HG03025 (cell line): ENCODE data around the gene UGT3A1.
A peak's percentile ranks its signal among the peaks of the same experiment; 100 is the strongest.

Source experiments
- ATAC-seq: cut with Tn5 transposase; IDR thresholded peaks from one replicate; pipeline ENCODE4 v1.9.1; 2021; ENCODE audit warnings: mild to moderate bottlenecking, moderate library complexity; ENCODE audit not compliant: unreplicated experiment, low FRiP score

Gene UGT3A1

DNA sequence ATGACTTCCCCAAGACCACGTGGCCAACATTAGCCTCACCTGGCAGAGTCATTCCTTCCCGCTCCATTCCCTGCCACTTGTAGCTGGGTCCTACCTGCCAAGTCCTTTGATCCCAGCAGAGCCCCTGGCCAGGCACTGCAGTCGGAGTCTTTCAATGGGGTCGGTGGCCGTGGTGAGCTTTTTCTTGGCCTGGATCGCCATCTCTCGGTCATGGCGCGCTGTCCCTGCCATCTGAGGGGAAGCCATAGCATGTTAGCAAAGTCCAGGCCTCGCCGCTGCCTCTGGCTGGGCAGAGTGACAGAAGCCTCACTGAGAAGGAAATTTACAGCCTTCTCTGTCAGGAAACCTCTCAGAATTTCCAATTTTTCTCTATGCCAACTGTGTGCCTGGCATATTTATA lies 70.3 kb downstream of the UGT3A1 start:
- ATAC-seq = no peak

DNA sequence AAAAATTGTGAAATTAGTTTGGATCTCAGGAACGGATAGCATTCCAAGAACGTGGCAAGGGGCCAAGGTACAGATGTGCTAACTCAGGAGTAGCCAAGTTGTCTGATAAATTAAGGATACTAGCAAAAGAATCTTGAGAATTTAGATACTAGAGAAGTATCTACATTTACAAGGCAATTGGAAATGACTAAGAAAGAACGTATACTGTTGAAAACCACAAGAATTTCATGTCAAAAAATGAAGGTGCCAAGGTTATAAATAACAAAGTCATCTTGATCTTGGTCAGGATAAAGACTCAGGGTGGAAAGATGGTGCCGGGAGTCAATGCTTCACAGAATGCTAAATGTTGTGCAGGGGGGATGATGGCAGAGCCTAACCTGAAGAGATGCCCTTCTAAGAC lies 72.0 kb downstream of the UGT3A1 start:
- ATAC-seq = no peak

DNA sequence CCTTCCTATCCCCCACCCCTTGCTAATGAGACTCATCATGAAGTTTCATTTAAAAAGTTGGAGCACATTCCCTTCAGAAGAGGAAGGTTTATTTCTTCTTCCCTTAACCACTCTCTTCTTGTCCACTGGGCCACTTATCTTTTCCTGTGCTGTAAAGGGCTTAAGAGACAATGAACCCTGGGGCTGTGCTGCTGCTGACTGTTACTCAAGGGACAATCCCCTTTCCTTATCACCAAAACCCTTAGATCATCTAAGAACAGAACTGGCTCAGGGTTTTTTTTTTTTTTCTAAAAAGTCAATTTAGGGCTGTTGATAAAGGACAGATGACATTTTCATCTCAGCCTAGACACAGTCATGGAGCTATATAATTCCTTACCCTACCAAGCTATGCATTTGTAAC lies 82.4 kb downstream of the UGT3A1 start:
- no peak for ATAC-seq

DNA sequence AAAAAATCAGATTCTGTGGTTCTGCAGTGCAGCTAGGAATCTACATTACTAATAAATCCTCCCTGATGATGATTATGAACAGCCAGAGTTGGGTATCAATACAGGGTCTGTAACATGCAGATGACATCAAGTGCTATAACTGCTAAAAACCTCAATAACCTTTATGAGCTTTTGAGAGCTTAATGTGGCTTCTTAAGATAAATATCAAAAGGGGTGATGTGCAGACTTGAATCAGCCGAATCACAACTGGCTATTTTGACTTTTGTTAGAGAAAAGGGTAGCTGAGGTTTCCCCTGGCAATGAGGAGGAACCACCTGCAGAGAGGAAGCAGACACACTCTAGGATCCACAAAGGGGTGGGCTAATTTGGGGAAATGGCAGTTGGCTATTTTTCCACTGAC lies 83.0 kb downstream of the UGT3A1 start:
- ATAC-seq = no peak

DNA sequence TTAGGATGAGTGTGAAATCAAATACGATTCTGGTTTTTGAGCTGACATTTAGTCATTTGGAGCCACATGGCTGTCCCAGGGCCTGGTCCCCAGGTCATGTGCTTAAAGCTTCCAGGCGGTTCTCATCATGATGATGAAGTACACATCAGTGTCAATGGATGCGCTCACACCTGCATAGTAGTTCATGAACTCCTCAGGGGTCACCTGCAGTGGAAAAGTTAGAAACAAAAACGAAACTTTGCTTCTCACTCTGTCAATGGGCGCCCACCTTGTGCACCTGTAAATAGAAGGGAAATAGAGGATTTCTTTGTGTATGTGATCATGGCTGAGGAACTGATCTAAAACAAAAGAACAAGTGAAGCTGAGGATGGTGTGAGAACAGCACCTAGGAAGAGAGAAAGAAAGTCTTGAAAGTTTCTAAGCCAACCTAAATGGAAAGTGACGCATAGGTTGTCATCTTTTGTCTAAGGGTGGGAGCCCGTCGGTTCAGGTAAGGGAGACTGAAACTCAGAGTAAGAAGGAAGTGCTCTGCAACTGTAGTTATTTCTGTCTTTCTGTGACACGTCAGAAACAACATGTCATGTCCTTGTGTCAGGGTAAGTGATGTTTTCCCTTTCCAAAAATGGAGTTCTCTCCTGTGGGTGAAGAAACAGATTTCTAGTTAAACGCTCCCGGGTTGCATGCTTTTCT lies 86.6 kb downstream of the UGT3A1 start:
- peak; percentile 73 for ATAC-seq

DNA sequence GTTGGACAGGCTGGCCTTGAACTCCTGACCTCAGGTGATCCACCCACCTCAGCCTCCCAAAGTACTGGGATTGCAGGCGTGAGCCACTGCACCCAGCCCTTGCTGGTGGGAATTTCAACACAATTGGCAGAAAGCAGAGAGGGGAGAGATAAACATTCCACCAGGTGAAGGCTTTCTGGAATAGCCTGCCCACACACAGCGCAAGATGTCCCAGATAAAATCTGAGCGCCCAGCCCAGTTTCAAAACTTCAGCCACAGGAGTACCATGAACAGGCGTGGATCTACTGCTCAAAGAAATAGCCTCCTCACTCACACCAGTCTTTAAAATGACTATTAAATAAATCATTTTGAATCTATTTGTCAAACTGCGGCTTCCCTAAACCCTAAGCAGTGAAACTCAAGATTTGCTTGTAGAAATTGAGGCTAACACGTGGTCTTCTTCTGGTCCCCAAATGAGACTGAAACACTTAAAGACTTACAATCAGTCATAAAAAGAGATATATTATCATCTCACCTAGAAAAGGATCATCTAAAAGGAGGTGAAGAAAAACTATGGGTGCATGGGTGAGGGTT lies 87.5 kb downstream of the UGT3A1 start:
- ATAC-seq = no peak

DNA sequence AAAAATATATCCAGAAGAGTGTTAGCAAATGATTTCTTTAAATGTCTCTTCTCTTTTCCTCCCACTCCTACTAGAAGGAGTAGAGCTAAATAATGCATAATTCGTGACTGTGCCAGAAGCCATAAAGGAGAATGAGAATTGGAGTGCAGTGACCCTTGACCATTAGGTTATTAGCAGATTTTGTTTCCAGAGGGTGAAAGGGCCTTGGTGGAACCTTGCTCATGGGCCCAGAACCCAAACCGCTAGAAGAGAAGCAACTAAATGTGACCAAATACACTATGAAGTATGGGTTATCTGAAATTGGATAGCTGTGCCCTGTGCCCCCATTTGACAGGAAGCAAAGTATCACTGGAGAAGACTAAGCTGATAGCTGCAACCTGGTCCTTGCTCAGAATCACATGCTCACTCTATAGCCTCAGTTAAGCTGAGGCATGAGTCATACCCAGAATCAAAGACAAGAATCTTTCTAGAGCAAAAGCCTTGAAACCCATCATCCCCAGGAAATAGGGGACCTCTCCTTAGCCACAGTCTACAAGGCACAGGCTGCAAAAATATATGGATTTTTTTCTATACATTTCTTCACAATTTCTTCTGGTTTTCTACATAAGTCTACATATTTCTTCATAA lies 89.0 kb downstream of the UGT3A1 start:
- peak; percentile 39 for ATAC-seq
